ENCODE data around the gene STARD8. TPM values are rescaled to one million over a fixed set of nuclear protein-coding genes. Genes with fewer than 3 reads are reported as not detected.

The STARD8 gene
- total RNA-seq, 1 donor from 2014 or later = 16.0 TPM

- no peaks in the 10 kb centered on the region for H3K9me3 ChIP-seq
- H3K4me3 ChIP-seq = no peak overlapping the region
- intact Hi-C loops (cut with DNase I) = no loop called here
- no peaks in the 10 kb centered on the region for H3K27me3 ChIP-seq
- no peak for TF ChIP-seq CTCF (IDR thresholded peaks at IDR 0.05)
- H3K36me3 ChIP-seq = no peaks in the 10 kb centered on the region
- H3K4me1 ChIP-seq = no peaks in the 10 kb centered on the region
- H3K27ac ChIP-seq = no peak overlapping the region
- no peak for DNase-seq (ENCODE audit: low spot score in 2 of 2)
Observed at GRCh38 chrX:68659786-68660185, 12.3 kb downstream of the STARD8 start.

GRCh38 chrX:68660746-68661145 is 13.3 kb downstream of the STARD8 start:
- TF ChIP-seq CTCF (IDR thresholded peaks at IDR 0.05) = no peak

GRCh38 chrX:68665502-68665901 is 18.0 kb downstream of the STARD8 start:
- no peaks in the 10 kb centered on the region for H3K36me3 ChIP-seq
- no peak for TF ChIP-seq CTCF (IDR thresholded peaks at IDR 0.05)
- DNase-seq (ENCODE audit: low spot score in 2 of 2) = peak in 1 of 2 donors; percentile 66
- no peaks in the 10 kb centered on the region for H3K27me3 ChIP-seq
- H3K4me3 ChIP-seq = no peak overlapping the region
- no peaks in the 10 kb centered on the region for H3K4me1 ChIP-seq
- H3K27ac ChIP-seq = no peak overlapping the region
- intact Hi-C loops (cut with DNase I) = no loop called here
- no peaks in the 10 kb centered on the region for H3K9me3 ChIP-seq

More at GRCh38 chrX:68660746-68661145, 13.3 kb downstream of the STARD8 start:
- no peak overlapping the region for H3K4me3 ChIP-seq
- intact Hi-C loops (cut with DNase I) = no loop called here
- H3K27ac ChIP-seq = no peak overlapping the region
- DNase-seq (ENCODE audit: low spot score in 2 of 2) = no peak
- H3K9me3 ChIP-seq = no peaks in the 10 kb centered on the region
- no peaks in the 10 kb centered on the region for H3K27me3 ChIP-seq
- no peaks in the 10 kb centered on the region for H3K4me1 ChIP-seq
- no peaks in the 10 kb centered on the region for H3K36me3 ChIP-seq

GRCh38 chrX:68666580-68666979 is 19.1 kb downstream of the STARD8 start:
- H3K4me3 ChIP-seq = no peak overlapping the region
- TF ChIP-seq CTCF (IDR thresholded peaks at IDR 0.05) = no peak
- no peaks in the 10 kb centered on the region for H3K9me3 ChIP-seq
- peak in 1 of 2 donors; percentile 66 for DNase-seq (ENCODE audit: low spot score in 2 of 2)
- no peaks in the 10 kb centered on the region for H3K4me1 ChIP-seq
- H3K36me3 ChIP-seq = no peaks in the 10 kb centered on the region
- intact Hi-C loops (cut with DNase I) = no loop called here
- H3K27me3 ChIP-seq = no peaks in the 10 kb centered on the region
- H3K27ac ChIP-seq = no peak overlapping the region

GRCh38 chrX:68669094-68669860 is 21.8 kb downstream of the STARD8 start:
- Histone ChIP-seq H3K4me3 (no peak overlapping the region), H3K9me3 (no peaks in the 10 kb centered on the region), H3K27me3 (no peaks in the 10 kb centered on the region), H3K36me3 (no peaks in the 10 kb centered on the region), H3K4me1 (no peaks in the 10 kb centered on the region), H3K27ac (no peak overlapping the region)
- no peak for TF ChIP-seq CTCF (IDR thresholded peaks at IDR 0.05)
- DNase-seq (ENCODE audit: low spot score in 2 of 2) = no peak
- intact Hi-C loops (cut with DNase I) = no loop called here
